Ascending aorta (tissue), 2 donors: ENCODE results near the gene ATG5. TPM values are rescaled to one million over a fixed set of nuclear protein-coding genes. Genes with fewer than 3 reads are reported as not detected.

ENCODE experiments used
- DNase-seq, 2 donors: peaks; one replicate each; pipeline ENCODE4 v3.0.0-alpha.2; 2019; ENCODE audit warnings: low spot score in 2 of 2
- H3K27ac ChIP-seq, 2 donors: fragments of 200-600 bp; sonication (generic); one replicate each; pipeline ENCODE4 v1.5.1; 2016 to 2017; ENCODE audit warnings: mild to moderate bottlenecking in 1 of 2
- H3K27me3 ChIP-seq: fragments of 200-600 bp; sonication (generic); one replicate; pipeline ENCODE4 v1.5.1; 2017
- H3K36me3 ChIP-seq, 2 donors: fragments of 200-600 bp; sonication (generic); one replicate each; pipeline ENCODE4 v1.5.1; 2016
- H3K4me1 ChIP-seq, 2 donors: fragments of 200-600 bp; sonication (generic); one replicate each; pipeline ENCODE4 v1.5.1; 2016 to 2017; ENCODE audit warnings: mild to moderate bottlenecking in 1 of 2
- H3K4me3 ChIP-seq, 2 donors: fragments of 200-600 bp; sonication (generic); one replicate each; pipeline ENCODE4 v1.5.1; 2016 to 2017; ENCODE audit warnings: mild to moderate bottlenecking in 1 of 2
- H3K9me3 ChIP-seq, 2 donors: fragments of 200-600 bp; sonication (generic); one replicate each; pipeline ENCODE4 v1.5.1; 2016
- intact Hi-C: fragments of 100-400 bp; cut with DNase I; formaldehyde crosslinking; loops from one replicate; pipeline ENCODE4 v1.15.1; 2023
- total RNA-seq: library from RNA; depleted of rRNA; stranded (reverse); fragments of >200 nt; gene quantifications from one replicate; pipeline ENCODE4 v1.1.0, GENCODE V29; 2016
- TF ChIP-seq, protein P1 (sequence below), 3 experiments: fragments of 200-600 bp in 2 of 3; fragments of 450-650 bp in 1 of 3; sonication (generic) in 2 of 3; IDR thresholded peaks; one replicate each; pipeline ENCODE4 v1.5.1; 2016 to 2019; ENCODE audit warnings: antibody characterized with exemption in 3 of 3, mild to moderate bottlenecking in 1 of 3, moderate library complexity in 1 of 3

The ATG5 gene
- total RNA-seq, 1 donor from 2014 or later: 15.1 TPM

DNA sequence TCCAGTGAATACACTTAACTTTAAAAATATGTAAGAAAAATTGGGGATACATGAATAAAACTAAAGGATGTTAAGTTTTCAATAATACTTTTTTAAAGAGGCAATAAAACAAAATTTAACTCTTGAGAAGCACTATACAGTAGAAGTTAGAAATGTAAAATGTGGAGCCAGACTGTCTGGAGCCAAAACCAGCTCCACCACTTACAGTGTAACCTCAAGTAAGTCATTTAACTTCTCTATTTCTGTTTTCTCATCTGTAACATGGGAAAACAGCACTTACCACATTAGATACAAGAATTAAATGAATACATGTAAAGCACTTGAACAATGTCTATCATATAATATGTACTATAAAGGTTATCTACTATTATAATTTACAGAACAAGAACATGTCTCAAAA is 6.7 kb downstream of the ATG5 start:
- intact Hi-C loops: no loop called here

DNA sequence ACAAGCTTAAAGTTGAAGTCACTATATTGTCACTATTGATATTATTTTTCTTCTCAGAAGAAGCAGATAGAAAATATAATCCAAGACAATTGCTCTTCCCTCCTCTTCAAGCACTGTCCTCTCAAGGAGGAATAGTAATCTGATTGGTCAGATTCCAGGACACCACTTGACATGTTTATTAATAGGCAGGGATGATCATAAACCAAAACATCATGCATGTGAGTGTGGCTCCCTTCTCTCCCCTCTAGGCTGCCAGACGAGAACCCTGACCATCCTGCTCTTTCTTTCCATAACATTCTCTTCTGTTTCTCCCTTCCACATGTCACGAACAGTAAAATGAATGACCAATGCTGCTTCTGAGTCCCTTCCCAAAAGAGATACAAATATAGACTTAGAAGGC is 7.5 kb downstream of the ATG5 start:
- TF ChIP-seq, protein P1, sequence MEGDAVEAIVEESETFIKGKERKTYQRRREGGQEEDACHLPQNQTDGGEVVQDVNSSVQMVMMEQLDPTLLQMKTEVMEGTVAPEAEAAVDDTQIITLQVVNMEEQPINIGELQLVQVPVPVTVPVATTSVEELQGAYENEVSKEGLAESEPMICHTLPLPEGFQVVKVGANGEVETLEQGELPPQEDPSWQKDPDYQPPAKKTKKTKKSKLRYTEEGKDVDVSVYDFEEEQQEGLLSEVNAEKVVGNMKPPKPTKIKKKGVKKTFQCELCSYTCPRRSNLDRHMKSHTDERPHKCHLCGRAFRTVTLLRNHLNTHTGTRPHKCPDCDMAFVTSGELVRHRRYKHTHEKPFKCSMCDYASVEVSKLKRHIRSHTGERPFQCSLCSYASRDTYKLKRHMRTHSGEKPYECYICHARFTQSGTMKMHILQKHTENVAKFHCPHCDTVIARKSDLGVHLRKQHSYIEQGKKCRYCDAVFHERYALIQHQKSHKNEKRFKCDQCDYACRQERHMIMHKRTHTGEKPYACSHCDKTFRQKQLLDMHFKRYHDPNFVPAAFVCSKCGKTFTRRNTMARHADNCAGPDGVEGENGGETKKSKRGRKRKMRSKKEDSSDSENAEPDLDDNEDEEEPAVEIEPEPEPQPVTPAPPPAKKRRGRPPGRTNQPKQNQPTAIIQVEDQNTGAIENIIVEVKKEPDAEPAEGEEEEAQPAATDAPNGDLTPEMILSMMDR (IDR thresholded peaks at IDR 0.05): no peak
- intact Hi-C loops: no loop called here
- no peak overlapping the region for H3K4me3 ChIP-seq
- H3K27me3 ChIP-seq: no peaks in the 10 kb centered on the region
- no peaks in the 10 kb centered on the region for H3K4me1 ChIP-seq
- no peak for DNase-seq
- H3K27ac ChIP-seq: no peak overlapping the region
- H3K36me3 ChIP-seq: peaks cover 4 to 12% of the 10 kb centered on the region in 2 donors
- no peaks in the 10 kb centered on the region for H3K9me3 ChIP-seq

More for the DNA sequence above, 6.7 kb downstream of the ATG5 start:
- Histone ChIP-seq H3K4me3 (no peak overlapping the region), H3K27me3 (no peaks in the 10 kb centered on the region), H3K9me3 (no peaks in the 10 kb centered on the region), H3K36me3 (peaks cover 4 to 12% of the 10 kb centered on the region in 2 donors), H3K4me1 (no peaks in the 10 kb centered on the region), H3K27ac (no peak overlapping the region)
- TF ChIP-seq, protein P1 (IDR thresholded peaks at IDR 0.05): no peak
- DNase-seq: no peak

DNA sequence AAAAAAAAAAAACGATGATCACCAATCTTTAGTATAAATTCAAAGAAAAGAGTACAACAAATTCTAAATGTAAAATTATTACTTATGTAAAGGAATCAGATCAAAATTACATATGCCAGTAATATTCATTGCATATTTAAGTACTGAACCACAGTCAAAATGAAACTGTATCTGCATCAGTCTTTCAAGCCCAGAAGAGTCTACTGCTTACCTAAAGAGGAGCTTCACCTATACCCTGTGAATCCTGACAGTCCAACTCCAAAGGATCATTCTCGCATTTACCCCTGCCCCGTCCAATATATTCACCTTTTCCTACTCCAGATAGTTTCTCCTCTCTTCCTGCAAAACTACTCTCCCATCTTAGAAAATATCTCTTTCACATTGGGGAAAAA is 9.2 kb downstream of the ATG5 start:
- H3K27me3 ChIP-seq: no peaks in the 10 kb centered on the region
- H3K4me3 ChIP-seq: no peak overlapping the region
- H3K27ac ChIP-seq: no peak overlapping the region
- H3K36me3 ChIP-seq: peaks cover 4 to 12% of the 10 kb centered on the region in 2 donors
- TF ChIP-seq, protein P1 (IDR thresholded peaks at IDR 0.05): no peak
- intact Hi-C loops: no loop called here
- no peak for DNase-seq
- H3K9me3 ChIP-seq: no peaks in the 10 kb centered on the region
- H3K4me1 ChIP-seq: no peaks in the 10 kb centered on the region

DNA sequence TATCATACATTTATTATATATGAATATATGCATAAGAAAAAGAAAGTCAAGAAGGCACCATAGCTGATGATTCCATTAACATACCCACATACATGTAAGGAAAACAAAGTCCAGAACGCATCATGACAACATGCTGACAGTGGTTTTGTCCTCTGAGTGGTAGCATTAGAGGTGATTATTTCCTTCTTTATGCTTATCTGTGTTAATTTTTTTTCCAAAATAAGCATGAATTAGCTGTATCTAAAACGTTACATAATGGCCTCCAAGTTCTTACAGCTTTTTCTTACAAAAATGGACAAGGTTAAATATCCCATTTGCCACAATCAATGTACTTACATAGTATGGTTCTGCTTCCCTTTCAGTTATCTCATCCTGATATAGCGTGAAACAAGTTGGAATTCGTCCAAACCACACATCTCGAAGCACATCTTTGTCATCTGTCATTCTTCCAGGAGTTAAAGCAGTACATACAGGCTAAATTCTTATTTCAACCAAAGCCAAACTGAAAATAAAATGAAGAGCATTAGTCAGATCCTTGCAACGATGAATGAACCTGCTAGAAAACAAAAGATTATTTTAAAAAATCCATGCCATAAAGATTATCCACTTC is 9.7 kb downstream of the ATG5 start:
- intact Hi-C loops: no loop called here
- no peaks in the 10 kb centered on the region for H3K9me3 ChIP-seq
- DNase-seq: no peak
- no peak overlapping the region for H3K27ac ChIP-seq
- H3K4me1 ChIP-seq: no peaks in the 10 kb centered on the region
- peaks cover 4 to 12% of the 10 kb centered on the region in 2 donors for H3K36me3 ChIP-seq
- H3K27me3 ChIP-seq: no peaks in the 10 kb centered on the region
- no peak overlapping the region for H3K4me3 ChIP-seq
- TF ChIP-seq, protein P1 (IDR thresholded peaks at IDR 0.05): no peak

DNA sequence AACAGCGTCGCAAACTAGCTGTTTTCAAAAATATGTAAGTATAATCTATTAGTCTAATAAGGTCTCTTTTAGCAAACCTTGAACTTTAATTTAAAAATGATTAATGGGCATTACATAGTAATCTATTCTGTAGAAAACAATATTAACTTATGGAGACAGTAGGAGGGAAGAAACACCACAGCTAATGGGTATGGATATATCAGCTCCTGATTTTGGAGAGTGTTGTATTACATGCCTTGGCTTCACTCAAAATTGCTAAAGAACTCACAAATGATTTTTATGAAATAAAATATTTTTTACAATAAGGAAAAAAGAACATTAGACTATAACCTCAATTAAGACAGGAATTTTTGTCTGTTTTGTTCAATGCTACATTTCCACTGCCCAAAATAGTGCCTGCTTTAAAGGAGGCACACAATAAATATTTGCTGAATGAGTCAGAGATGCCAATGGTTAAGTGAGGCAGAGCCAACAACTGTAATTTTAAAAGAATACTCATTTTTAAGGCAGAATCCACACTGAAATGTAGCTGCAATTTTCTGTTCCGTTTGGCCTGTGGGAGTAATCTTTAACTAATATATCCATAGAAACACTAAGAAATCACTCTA is 15.7 kb downstream of the ATG5 start:
- TF ChIP-seq, protein P1 (IDR thresholded peaks at IDR 0.05): no peak
- intact Hi-C loops: no loop called here
- H3K4me1 ChIP-seq: peaks cover 0 to 19% of the 10 kb centered on the region in 2 donors
- peaks cover 3% of the 10 kb centered on the region in 2 donors for H3K36me3 ChIP-seq
- DNase-seq: no peak
- no peaks in the 10 kb centered on the region for H3K9me3 ChIP-seq
- H3K4me3 ChIP-seq: peak overlapping the region in 1 of 2 donors; percentile 4
- H3K27ac ChIP-seq: peak overlapping the region in 1 of 2 donors; percentile 3
- no peaks in the 10 kb centered on the region for H3K27me3 ChIP-seq
